HG02763 (cell line): ENCODE measurements around the gene ASCL2.

Experiments
- ATAC-seq: cut with Tn5 transposase; IDR thresholded peaks from one replicate; pipeline ENCODE4 v1.9.1; 2021; ENCODE audit warnings: mild to moderate bottlenecking, moderate library complexity; ENCODE audit not compliant: unreplicated experiment

The ASCL2 gene

DNA sequence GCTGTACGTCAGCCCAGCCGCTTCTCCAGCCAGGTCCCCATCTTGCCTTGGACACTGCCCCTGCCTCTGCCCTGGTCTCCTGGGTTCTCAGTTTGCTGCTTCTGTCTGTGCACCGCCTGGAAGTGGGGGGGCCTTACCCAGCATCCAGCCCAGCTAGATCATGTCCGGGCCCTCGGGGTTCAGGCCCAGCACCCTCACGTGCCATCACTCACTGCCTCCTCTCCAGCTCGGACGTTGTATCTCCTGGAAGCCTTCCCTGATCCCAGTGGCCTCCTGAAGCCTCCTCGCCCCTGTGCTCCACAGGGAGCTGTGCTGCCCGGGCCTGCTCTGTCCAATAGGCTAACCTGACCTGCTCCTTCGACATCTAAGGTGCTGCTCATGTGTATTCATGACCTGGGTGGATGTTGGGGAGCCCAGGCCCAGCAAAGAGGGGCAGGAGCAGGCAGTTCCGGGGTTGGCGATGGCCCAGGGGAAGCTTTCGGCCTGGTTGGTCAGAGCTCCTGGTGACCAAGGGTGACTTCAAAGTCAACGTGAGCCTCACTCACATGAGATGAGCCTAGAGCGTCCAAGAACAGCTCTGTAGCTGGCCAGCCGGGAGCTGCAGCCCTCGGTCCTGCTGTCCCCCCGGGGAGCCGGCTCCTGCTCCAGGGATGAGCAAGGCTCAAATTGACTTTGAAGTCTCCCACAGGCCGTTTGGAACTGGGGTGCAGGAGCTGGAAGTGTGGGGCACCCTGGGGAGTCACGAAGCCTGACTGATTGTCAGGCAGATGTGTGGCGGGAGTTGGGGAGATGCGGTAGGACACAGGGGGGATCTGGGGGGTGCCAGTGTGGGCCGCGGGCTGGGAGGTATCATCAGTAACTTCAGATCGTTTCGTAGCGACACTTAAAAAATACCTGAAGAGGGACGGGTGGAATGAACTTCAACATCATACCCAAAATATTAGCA, 5.2 kb upstream of the ASCL2 start:
- no peak for ATAC-seq

DNA sequence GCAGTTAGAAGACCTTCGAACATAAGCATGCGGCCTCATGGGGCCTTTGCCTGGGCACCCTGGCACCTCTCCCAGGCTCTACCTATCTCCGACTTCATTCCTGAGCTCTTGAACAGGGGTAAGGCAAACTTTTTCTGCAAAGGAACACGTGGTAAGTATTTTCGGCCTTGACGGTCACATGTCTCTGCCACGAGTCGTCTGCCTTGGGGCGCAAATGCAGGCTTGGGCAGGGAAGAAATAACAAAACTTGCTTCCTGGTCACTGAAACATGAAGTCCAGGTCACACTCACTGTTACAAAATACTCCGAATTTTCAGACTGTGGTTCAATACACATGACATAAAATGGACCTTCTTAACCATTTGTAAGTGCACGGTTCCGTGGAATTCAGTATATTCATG, 3.4 kb upstream of the ASCL2 start:
- no peak for ATAC-seq

- ATAC-seq = no peak
These were observed 2.9 kb upstream of the ASCL2 start for GRCh38 chr11:2273311-2273710.

DNA sequence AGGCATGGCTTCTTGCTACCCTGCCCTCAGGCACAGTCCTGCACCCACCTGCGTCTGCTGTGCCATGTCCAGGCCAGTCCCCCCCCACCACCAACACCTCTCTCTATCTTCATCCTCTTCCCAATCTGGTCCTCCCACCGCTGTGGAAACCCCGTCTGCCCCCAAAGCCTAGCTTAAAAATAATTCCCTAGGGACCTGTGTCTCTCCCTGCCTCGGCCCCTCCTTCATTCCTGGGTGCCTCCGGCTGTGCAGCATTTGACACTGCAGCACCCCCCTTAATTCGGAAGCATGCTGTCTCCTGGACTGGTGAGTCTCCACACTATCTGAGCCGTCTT, 2.5 kb upstream of the ASCL2 start:
- no peak for ATAC-seq

DNA sequence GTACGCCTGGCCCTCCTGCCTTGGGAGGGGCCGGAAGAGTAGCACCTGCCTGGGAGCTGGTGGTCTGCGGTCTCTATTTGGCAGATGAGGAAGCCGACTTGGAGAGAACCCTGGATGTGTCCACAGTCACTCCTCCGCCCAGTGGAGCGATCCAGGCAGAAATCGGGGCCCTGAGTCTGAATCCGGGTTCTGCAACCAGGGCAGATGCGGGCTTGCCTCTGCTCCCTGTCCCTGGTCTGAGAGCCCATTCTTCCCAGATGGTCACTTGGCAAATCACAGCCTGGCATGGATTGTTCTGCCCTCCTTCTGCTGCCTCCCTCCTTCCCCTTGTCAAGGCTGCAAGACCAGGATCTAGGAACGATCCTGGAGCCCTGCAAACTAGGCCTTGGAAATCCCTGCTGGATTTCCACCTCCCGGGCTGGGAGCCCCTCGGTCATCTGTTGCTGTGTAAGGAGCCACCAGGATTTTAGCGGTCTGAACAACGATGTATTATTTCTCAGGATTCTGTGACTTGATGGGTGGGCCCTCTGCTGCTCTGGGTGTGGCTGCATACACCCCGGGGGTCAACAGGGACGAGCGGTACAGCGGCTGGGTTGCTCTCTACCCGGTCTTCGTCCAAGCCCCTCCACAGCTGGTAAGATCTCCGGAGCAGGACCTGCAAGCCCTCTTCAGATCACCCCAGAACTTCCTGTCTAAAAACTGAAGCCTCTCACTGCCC, 2.0 kb upstream of the ASCL2 start:
- ATAC-seq = no peak

- ATAC-seq = no peak
These were observed 1.2 kb upstream of the ASCL2 start for GRCh38 chr11:2271327-2272227.

GRCh38 chr11:2271077-2271326, 614 bp upstream of the ASCL2 start:
- no peak for ATAC-seq

GRCh38 chr11:2269601-2270321, 627 bp downstream of the ASCL2 start:
- ATAC-seq = no peak

GRCh38 chr11:2268729-2269600, 1.4 kb downstream of the ASCL2 start:
- ATAC-seq = no peak

DNA sequence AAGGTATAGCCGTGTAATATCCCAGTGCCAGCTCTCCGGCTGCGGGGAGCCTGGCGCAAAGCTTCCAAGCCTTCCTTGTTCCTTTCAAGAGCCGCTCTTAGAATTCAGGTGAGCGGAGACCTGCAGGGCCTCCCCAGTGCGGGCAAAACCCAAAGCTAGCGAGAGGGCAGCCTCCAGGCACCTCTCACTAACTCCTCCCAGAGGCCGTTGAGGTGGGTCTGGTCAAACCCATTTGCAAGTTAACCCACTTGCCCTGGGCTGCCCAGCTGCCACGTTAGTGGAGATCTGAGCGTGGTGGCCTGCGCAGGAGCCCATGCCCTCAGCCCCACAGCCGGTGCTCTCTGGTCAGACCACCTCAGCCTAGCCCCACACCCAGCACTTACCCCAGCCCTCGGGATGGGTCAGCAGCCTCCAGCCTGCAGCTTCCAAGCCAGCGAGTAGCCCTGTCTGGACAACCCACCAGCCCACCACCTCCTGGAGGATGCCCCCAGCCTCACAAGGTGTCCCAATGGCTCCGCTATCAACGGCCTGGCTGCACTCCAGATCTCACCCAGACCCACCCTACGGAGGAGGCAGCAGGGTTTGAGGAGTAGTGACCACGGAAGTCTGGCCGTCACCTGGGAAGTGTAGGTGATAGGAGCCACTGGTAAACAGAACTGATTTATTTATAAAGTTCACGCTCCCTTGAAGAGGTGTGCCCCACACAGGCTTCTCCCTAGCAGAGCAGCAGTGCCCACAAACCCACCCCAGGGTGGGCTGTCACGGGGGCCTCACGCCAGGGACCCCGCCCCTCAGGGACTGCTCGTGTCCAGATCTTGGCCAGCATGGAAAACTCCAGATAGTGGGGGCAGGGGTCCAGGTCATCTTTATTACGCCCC, 2.3 kb downstream of the ASCL2 start:
- ATAC-seq = no peak

- no peak for ATAC-seq
These were observed 3.0 kb downstream of the ASCL2 start for GRCh38 chr11:2267306-2267850.

GRCh38 chr11:2266586-2267305, 3.6 kb downstream of the ASCL2 start:
- no peak for ATAC-seq

DNA sequence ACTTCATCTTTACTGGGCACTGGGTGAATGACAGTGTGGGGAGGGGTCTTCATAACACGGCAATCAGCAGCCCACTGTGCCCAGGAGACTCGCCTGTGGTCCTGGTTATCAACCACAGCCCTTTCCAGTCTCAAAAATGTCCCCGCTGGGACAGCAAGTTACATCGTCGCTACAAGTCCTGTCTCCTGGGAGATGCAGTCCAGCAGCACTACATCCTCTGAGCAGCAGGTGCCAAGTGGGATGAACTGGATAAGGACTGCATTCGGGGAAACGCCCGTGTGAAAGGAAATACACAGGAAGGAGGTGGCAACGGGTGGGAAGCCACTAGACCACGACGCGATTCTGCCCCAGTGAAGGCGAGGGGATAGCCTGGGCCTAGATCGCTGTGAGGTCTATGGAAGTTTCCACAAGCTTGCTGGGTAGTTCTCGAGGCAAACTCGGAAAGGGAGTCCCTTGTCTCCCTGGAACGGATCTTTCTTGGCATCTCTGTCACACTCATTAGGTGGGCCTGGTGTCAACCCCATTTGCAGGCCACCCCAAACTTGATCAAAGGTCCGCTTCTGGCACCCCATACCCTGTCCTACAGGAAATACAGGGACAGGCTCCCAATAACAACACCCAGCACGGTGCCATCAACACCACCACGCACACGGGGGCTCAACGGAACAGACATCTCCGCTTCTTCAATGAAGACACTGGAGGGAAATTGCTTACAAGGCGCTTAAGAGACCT, 4.4 kb downstream of the ASCL2 start:
- no peak for ATAC-seq

DNA sequence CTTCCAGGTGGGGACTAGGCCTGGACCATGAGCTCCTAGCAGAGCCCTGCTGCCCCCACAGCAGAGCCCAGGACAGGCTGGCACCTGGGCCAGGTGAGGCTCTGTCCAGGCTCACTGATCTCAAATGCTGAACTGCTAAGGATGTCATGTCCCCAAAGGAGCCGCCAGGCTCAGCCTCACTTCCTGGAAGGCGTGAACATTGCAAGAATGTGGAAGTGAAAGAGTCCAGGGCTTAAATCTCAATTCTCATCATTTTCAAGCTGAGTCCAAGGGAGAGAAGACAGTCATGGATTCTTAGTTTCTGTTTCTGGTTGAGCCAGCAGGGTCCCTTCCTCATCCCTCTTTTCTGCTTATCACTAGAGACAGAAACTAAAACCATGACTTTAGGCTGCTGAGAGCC, 5.0 kb downstream of the ASCL2 start:
- no peak for ATAC-seq

GRCh38 chr11:2264366-2265053, 5.9 kb downstream of the ASCL2 start:
- ATAC-seq = no peak

DNA sequence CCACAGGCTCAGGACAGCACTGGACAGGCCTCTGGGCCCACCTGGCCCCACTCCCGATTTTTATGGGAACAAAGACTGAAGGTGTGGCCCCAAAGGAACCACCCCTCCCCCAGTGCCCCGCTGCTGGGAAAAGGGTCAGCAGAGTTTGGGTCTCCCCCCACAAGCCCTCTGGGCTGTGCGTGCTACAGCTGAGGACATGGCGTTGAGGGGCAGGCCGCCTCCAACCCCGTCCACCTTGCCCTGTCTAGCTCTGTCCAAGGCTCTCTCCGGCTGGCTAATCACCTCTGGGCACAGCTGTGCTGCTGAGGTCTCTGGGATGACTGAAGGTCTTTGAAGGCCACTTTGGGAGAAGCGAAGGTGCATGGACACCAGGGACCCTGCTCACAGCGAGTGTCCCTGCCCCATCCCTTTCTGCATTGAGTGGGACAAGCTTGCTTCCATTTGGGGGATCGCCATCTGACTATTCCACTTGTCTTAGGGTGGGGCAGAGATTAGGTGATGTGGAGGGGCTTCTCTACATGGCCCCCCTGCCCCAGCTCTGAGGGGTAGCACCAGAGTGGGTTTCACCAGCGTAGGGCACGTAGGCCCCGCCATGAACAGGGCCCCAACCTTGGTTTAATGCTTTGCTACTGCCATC, 6.5 kb downstream of the ASCL2 start:
- ATAC-seq = no peak
